ENCODE data around the gene SPOCK2.
A peak's percentile ranks its signal among the peaks of the same experiment; 100 is the strongest.

Gene SPOCK2

GRCh38 chr10:72010234-72010973, 77.9 kb downstream of the SPOCK2 start:
- no peak for TF ChIP-seq CTCF (IDR thresholded peaks at IDR 0.05; ENCODE audit: insufficient read depth, low read length, missing control alignments)
- no peak overlapping the region for H3K4me3 ChIP-seq (ENCODE audit: low read depth, low read length)
- DNase-seq (ENCODE audit: low read depth, low spot score) = no peak
- ChIA-PET CTCF (interaction anchor here (1.1 to 1.5 kb wide), 3 partner anchors 11 to 38 kb away, joined by 3 to 5 read pairs (median 3); no protein-coding TSS in a partner anchor), POLR2A (no interaction called here)

DNA sequence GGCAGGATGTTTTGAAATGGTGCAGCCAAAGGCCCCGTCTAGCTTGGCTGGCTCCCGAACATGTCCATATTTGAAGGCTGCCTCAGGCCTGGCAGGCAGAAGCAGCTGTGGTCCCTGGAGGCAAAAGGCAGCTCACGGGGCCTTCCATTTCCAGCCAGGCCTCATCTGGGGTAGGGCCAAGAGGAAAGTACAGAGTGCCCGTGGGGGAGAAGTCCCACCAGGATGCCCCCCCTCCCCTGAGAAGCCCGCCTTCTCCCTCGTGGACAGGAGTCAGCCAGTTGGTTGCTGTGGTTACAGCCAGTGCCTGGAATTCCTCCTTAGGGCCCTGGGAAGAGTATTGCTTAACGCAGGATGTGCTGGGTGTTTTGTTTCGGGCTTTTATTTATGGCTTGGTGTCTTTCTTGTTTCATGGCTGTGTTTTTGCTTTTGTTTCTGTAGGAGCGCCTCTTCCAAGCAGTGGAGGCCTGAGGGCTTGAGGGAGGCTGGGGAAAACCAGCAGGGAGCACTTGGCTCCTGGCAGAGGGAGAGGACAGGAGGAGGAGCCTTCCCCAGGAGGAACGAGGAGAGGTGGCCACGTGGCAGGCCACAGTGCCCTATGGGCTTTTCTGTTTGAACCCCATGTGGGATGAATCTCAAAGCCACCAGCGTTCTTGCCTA, 78.8 kb downstream of the SPOCK2 start:
- POLR2A ChIA-PET = no interaction called here
- H3K4me3 ChIP-seq (ENCODE audit: low read depth, low read length) = peak overlapping the region; percentile 23
- no peak for TF ChIP-seq CTCF (IDR thresholded peaks at IDR 0.05; ENCODE audit: insufficient read depth, low read length, missing control alignments)
- CTCF ChIA-PET = interaction anchor here (1.1 to 1.8 kb wide), 4 partner anchors 11 to 113 kb away, joined by 3 to 11 read pairs (median 4); no protein-coding TSS in a partner anchor
- DNase-seq (ENCODE audit: low read depth, low spot score) = peak; percentile 88

DNA sequence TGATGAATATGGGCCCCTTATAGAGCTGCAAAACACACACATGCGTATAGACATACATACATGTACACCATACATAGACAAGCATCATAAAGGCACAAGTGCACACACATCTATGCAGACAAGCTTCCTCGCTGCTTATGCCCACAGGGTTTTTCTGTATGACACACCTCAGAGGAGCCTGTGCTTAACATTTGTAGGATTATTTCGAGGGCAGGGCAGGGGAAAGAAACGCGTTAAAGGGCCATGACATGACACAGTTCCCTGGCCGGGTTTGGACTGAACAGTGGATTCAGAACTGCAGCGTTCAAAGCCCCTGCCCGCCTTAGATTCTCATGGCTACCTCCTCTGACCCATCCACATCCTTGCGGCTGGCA, 79.3 kb downstream of the SPOCK2 start:
- no peak for TF ChIP-seq CTCF (IDR thresholded peaks at IDR 0.05; ENCODE audit: insufficient read depth, low read length, missing control alignments)
- DNase-seq (ENCODE audit: low read depth, low spot score) = no peak
- POLR2A ChIA-PET = no interaction called here
- CTCF ChIA-PET = interaction anchor here (1.1 to 1.8 kb wide), 4 partner anchors 10 to 113 kb away, joined by 3 to 11 read pairs (median 4); no protein-coding TSS in a partner anchor
- H3K4me3 ChIP-seq (ENCODE audit: low read depth, low read length) = no peak overlapping the region
